ENCODE results near the gene C12orf56. TPM values are rescaled to one million over a fixed set of nuclear protein-coding genes. Genes with fewer than 3 reads are reported as not detected.

The C12orf56 gene
- total RNA-seq, 1 donor from 2014 or later = 9.2 TPM

GRCh38 chr12:64216239-64216638 is 174.3 kb downstream of the C12orf56 start:
- intact Hi-C loops (cut with DNase I) = no loop called here
- DNase-seq (ENCODE audit: low spot score) (no peak), ATAC-seq (no peak)

Other genes starting within 250 kb of the C12orf56 start
- 7.5 TPM for gene KICS2, start 168.5 kb downstream of the C12orf56 start, total RNA-seq
- 68.3 TPM for gene XPOT, start 13.6 kb upstream of the C12orf56 start, total RNA-seq
- gene TBK1, start 61.4 kb upstream of the C12orf56 start, total RNA-seq = 29.9 TPM
- 49.3 TPM for gene RASSF3, start 219.7 kb upstream of the C12orf56 start, total RNA-seq